PFSK-1 (cell line): ENCODE results near the gene MYBBP1A.

Experiments
- POLR2AphosphoS5 ChIP-seq: IDR thresholded peaks from 2 replicates; pipeline ENCODE4 v1.6.1; 2012; ENCODE audit warnings: low read depth, mild to moderate bottlenecking, control low read depth, low read length, moderate library complexity
- SIN3A ChIP-seq: IDR thresholded peaks from 2 replicates; pipeline ENCODE4 v1.6.1; 2012; ENCODE audit warnings: mild to moderate bottlenecking, low read length, moderate library complexity, borderline replicate concordance; ENCODE audit not compliant: insufficient read depth
- TAF1 ChIP-seq: IDR thresholded peaks from 2 replicates; pipeline ENCODE4 v1.6.1; 2012; ENCODE audit warnings: low read length, control low read depth, borderline replicate concordance; ENCODE audit not compliant: insufficient read depth

DNA sequence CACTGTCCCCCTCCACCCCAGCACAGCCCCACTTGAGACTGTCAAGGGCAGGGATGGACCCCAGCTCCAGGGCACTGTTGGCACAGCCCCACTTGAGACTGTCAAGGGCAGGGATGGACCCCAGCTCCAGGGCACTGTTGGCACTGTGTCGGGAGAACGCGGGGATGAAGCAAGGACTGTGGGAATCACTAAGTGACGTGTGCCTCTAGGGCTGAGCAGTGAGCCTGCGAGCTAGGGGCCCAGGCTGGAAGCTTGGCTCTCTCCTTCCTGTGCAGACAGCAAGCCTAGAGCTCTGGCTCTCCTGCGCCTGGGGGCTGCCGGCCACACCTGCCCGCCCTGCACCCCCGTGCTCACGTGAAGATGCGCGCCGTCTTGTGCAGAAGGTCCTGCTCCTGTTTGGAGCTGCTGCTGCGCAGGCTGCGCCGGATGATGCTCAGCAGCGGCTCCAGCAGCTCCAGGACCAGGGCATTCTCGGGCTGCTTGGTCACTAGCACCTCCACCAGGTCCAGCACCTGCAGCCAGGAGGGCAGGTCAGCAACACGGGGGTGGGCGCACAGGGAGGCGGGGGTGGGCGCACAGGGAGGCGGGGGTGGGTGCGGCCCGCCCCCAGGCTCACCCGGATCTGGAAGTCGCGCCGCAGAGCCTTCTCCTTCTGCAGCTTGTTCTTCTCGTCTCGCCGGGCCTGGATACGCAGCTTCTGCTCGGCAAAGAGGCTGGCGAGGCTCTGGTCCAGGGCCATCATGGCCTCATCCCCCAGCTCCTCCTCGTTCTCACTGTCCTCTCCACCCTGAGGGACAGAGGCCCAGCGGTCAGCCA lies 10.8 kb downstream of the MYBBP1A start:
- TF ChIP-seq TAF1, result no peak
- no peak for TF ChIP-seq SIN3A
- no peak for TF ChIP-seq POLR2AphosphoS5
